ENCODE results near the gene DUSP1. TPM values are rescaled to one million over a fixed set of nuclear protein-coding genes. Genes with fewer than 3 reads are reported as not detected.

The DUSP1 gene
- total and polyA plus RNA-seq, 2 of the 4 experiments (the other 2 are of a cell fraction) = 304 to 467 TPM

GRCh38 chr5:172766287-172767108 lies 4.5 kb downstream of the DUSP1 start:
- Histone ChIP-seq H2BK20ac (ENCODE audit: low read depth, low read length) (no peak overlapping the region), H3K79me1 (ENCODE audit: low read depth in 1 of 2, low read length in 2 of 2) (peaks cover 0 to 18% of the 10 kb centered on the region in 2 experiments; a peak in 2 of 4 replicates), H3K18ac (ENCODE audit: low read depth, low read length) (no peak overlapping the region; the same call in 1 of the 2 replicates), H4K8ac (ENCODE audit: low read depth in 2 of 2, low read length in 2 of 2) (peak overlapping the region in 1 of 2 experiments; percentile 26; a peak in 1 of 4 replicates), H3K9ac (ENCODE audit: low read depth, low read length) (peak overlapping the region; percentile 15), H2BK15ac (ENCODE audit: low read depth, low read length) (no peak overlapping the region), H3K23ac (ENCODE audit: low read depth, low read length) (peak overlapping the region; percentile 3), H2AK5ac (ENCODE audit: low read depth, low read length) (0 out of 2 replicates have a peak overlapping the region, but pooled peaks have one; percentile 3), H3K27me3 (ENCODE audit: control insufficient read depth, insufficient read depth, low read length) (no peaks in the 10 kb centered on the region), H2AFZ (replicated peaks; ENCODE audit: low read length, poor library complexity) (no peak overlapping the region), H3K36me3 (ENCODE audit: control insufficient read depth, insufficient read depth, low read length) (peaks cover 28% of the 10 kb centered on the region), H3K9me1 (ENCODE audit: insufficient read depth, low read length) (no peaks in the 10 kb centered on the region), H3K4ac (ENCODE audit: low read depth, low read length) (peak overlapping the region; percentile 1), H2AK9ac (replicated peaks; ENCODE audit: low read depth, low read length, poor library complexity) (peak overlapping the region; percentile 53), H4K5ac (ENCODE audit: low read depth, low read length) (no peak overlapping the region), H3K9me3 (ENCODE audit: control insufficient read depth, insufficient read depth, low read length) (no peaks in the 10 kb centered on the region), H3K4me3 (ENCODE audit: insufficient read depth, low read depth, low read length) (peak overlapping the region; percentile 9; the same call in 1 of the 2 replicates), H4K91ac (ENCODE audit: insufficient read depth, low read depth, low read length) (no peak overlapping the region), H3K4me1 (ENCODE audit: control insufficient read depth, insufficient read depth, low read length) (peaks cover 4% of the 10 kb centered on the region), H3K56ac (ENCODE audit: extremely low read depth, insufficient read depth, low read length) (peak overlapping the region; percentile 30; the same call in 1 of the 2 replicates), H4K20me1 (ENCODE audit: insufficient read depth, low read length) (peaks cover 56% of the 10 kb centered on the region), H3K4me2 (ENCODE audit: low read depth, low read length) (peak overlapping the region; percentile 38), H3K27ac (ENCODE audit: insufficient read depth, low read length) (peak overlapping the region; percentile 45), H2BK120ac (ENCODE audit: low read depth, low read length) (no peak overlapping the region), H2BK5ac (ENCODE audit: low read depth, low read length, poor library complexity, severe bottlenecking) (peak overlapping the region; percentile 63), H3K14ac (replicated peaks; ENCODE audit: low read depth, low read length) (no peak overlapping the region)
- ATAC-seq (ENCODE audit: low read depth) (peak; percentile 0), DNase-seq (peak; percentile 94)
- BruUV-seq (replicated peaks) = TSS peak; percentile 58
- WGBS, 2 experiments (ENCODE audit: extremely low coverage in 2 of 2, insufficient read length in 1 of 2) = 6% methylated on average over 6 of the region's 17 CpGs; no CpG with 5 or more reads in 1 of the 2 experiments
- intact Hi-C loops (cut with micrococcal nuclease) (loop anchor here (1.0 to 5.0 kb wide), 3 partner anchors 34 to 137 kb away; no protein-coding TSS in a partner anchor), in situ Hi-C loops (cut with MboI; ENCODE audit: low sequenced_read_pairs) (loop anchor here (5.0 kb wide), 1 partner anchor 49 kb away; no protein-coding TSS in a partner anchor), dilution Hi-C loops (cut with HindIII; ENCODE audit: low sequenced_read_pairs, unreplicated experiment) (no loop called here)
- peak; percentile 22 for TF ChIP-seq FOS (IDR thresholded peaks at IDR 0.05; ENCODE audit: low read depth, low read length)
- no peak for TF ChIP-seq CHD1 (IDR thresholded peaks at IDR 0.05; ENCODE audit: low read depth, low read length)
- TF ChIP-seq POLR2A (IDR thresholded peaks at IDR 0.05; ENCODE audit: low read depth, low read length) = no peak
- TF ChIP-seq NFE2L2 (IDR thresholded peaks at IDR 0.05; ENCODE audit: low read depth, low read length) = peak; percentile 46; the same call in 1 of the 2 replicates
- TF ChIP-seq CEBPB (IDR thresholded peaks at IDR 0.05; ENCODE audit: low read depth, low read length) = no peak
- no peak for TF ChIP-seq RFX5 (IDR thresholded peaks at IDR 0.05; ENCODE audit: low read depth, low read length)
- TF ChIP-seq MAFK (IDR thresholded peaks at IDR 0.05; ENCODE audit: low read depth, low read length) = no peak
- TF ChIP-seq RCOR1 (IDR thresholded peaks at IDR 0.05; ENCODE audit: insufficient replicate concordance, low read length) = no peak
- TF ChIP-seq ELK1 (IDR thresholded peaks at IDR 0.05; ENCODE audit: borderline replicate concordance, low read depth, low read length) = no peak
- peak; percentile 14; the same call in 1 of the 2 replicates for TF ChIP-seq BHLHE40 (IDR thresholded peaks at IDR 0.05; ENCODE audit: low read depth, low read length)
- TF ChIP-seq SMC3 (IDR thresholded peaks at IDR 0.05; ENCODE audit: low read depth, low read length) = peak; percentile 2
- TF ChIP-seq USF2 (IDR thresholded peaks at IDR 0.05; ENCODE audit: low read depth, low read length) = peak; percentile 52
- CTCF ChIA-PET = interaction anchor here (1.3 to 1.8 kb wide), 2 partner anchors 50 to 51 kb away, joined by 4 to 5 read pairs; no protein-coding TSS in a partner anchor
- POLR2A ChIA-PET (ENCODE audit: unreplicated experiment) = interaction anchor here (0.6 to 2.8 kb wide), 4 partner anchors 25 to 132 kb away, joined by 3 to 13 read pairs (median 7); no protein-coding TSS in a partner anchor
